Right atrium auricular region (tissue), 2 donors: Measurements from ENCODE around the gene ZNF212. TPM values are rescaled to one million over a fixed set of nuclear protein-coding genes. Genes with fewer than 3 reads are reported as not detected.
"Not testable (repeated sequence)": the region's sequence is repeated elsewhere in the genome, so short reads cannot be mapped to it uniquely, and the experiment has no call there.

ENCODE experiments used
- DNase-seq: peaks from one replicate; pipeline ENCODE4 v3.0.0-alpha.2; 2019; ENCODE audit warnings: low spot score
- H3K27ac ChIP-seq, 2 donors: fragments of 200-600 bp; sonication (generic); 1 replicate in 1 of 2; 2 replicates in 1 of 2; pipeline ENCODE4 v1.5.1; 2016 to 2019
- H3K27me3 ChIP-seq, 2 donors: fragments of 200-600 bp; sonication (generic); one replicate each; pipeline versions ENCODE4 v1.5.1 to v1.6.0; 2017 to 2019
- H3K36me3 ChIP-seq: fragments of 200-600 bp; sonication (generic); one replicate; pipeline ENCODE4 v1.5.1; 2016
- H3K4me1 ChIP-seq, 2 donors: fragments of 200-600 bp; sonication (generic); one replicate each; pipeline versions ENCODE4 v1.5.1 to v1.6.0; 2017 to 2019
- H3K4me3 ChIP-seq, 2 donors: fragments of 200-600 bp; sonication (generic); 1 replicate in 1 of 2; 2 replicates in 1 of 2; pipeline ENCODE4 v1.5.1; 2017 to 2019; ENCODE audit warnings: mild to moderate bottlenecking in 1 of 2, moderate library complexity in 1 of 2
- H3K9me3 ChIP-seq, 2 donors: fragments of 200-600 bp; sonication (generic); one replicate each; pipeline ENCODE4 v1.5.1; 2019
- CTCF ChIP-seq, 2 donors: fragments of 200-600 bp; sonication (generic); IDR thresholded peaks; one replicate each; pipeline ENCODE4 v1.5.1; 2019; ENCODE audit warnings: antibody characterized with exemption in 2 of 2
- total RNA-seq, 2 donors: library from RNA; depleted of rRNA; stranded (reverse); fragments of >200 nt; gene quantifications; one replicate each; pipeline ENCODE4 v1.1.0, GENCODE V29; 2016

Gene ZNF212
- total RNA-seq, 2 donors from 2014 or later, result 2.5 to 3.0 TPM

GRCh38 chr7:149261316-149261828 is 21.9 kb downstream of the ZNF212 start:
- Histone ChIP-seq H3K27ac (peak overlapping the region; percentile 85 to 89), H3K27me3 (no peaks in the 10 kb centered on the region), H3K9me3 (no peaks in the 10 kb centered on the region), H3K36me3 (peaks cover 2% of the 10 kb centered on the region), H3K4me1 (peaks cover 0 to 29% of the 10 kb centered on the region in 2 donors), H3K4me3 (peak overlapping the region; percentile 45 to 60)
- no peak for DNase-seq
- no peak for TF ChIP-seq CTCF (IDR thresholded peaks at IDR 0.05)

- peaks cover 0 to 29% of the 10 kb centered on the region in 2 donors for H3K4me1 ChIP-seq
- H3K9me3 ChIP-seq, result no peaks in the 10 kb centered on the region
- H3K4me3 ChIP-seq, result peak within 1 kb of the TSS; percentile 45 to 60
- peaks cover 9% of the 10 kb centered on the region for H3K36me3 ChIP-seq
- TF ChIP-seq CTCF (IDR thresholded peaks at IDR 0.05), result peak; percentile 85 to 93
- H3K27ac ChIP-seq, result peak within 1 kb of the TSS; percentile 85 to 89
- DNase-seq, result peak; percentile 83
- no peaks in the 10 kb centered on the region for H3K27me3 ChIP-seq
Observed at GRCh38 chr7:149261829-149262617, 22.6 kb downstream of the ZNF212 start, which contains the start of gene ZNF783. Gene ZNF783 (plus strand): TSS chr7:149262196. CDS start chr7:149262334, 138 bp downstream.

- no peak for DNase-seq
- TF ChIP-seq CTCF (IDR thresholded peaks at IDR 0.05), result no peak
- Histone ChIP-seq H3K36me3 (peaks cover 26% of the 10 kb centered on the region), H3K9me3 (no peaks in the 10 kb centered on the region), H3K4me3 (no peak overlapping the region), H3K27ac (no peak overlapping the region), H3K27me3 (no peaks in the 10 kb centered on the region), H3K4me1 (peaks cover 0 to 24% of the 10 kb centered on the region in 2 donors)
Observed at GRCh38 chr7:149266451-149266850, 27.0 kb downstream of the ZNF212 start.

- Histone ChIP-seq H3K4me1 (peaks cover 0 to 18% of the 10 kb centered on the region in 2 donors), H3K9me3 (no peaks in the 10 kb centered on the region), H3K27me3 (no peaks in the 10 kb centered on the region), H3K27ac (no peak overlapping the region), H3K36me3 (peaks cover 26% of the 10 kb centered on the region), H3K4me3 (no peak overlapping the region)
- DNase-seq, result no peak
- no peak for TF ChIP-seq CTCF (IDR thresholded peaks at IDR 0.05)
Observed at GRCh38 chr7:149267733-149268132, 28.3 kb downstream of the ZNF212 start.

GRCh38 chr7:149274424-149274823 is 35.0 kb downstream of the ZNF212 start:
- not testable (repeated sequence) for H3K9me3 ChIP-seq, DNase-seq
- peaks cover 44% of the 10 kb centered on the region for H3K36me3 ChIP-seq

GRCh38 chr7:149277871-149278270 is 38.4 kb downstream of the ZNF212 start:
- no peak for TF ChIP-seq CTCF (IDR thresholded peaks at IDR 0.05)
- no peak for DNase-seq
- Histone ChIP-seq H3K9me3 (no peaks in the 10 kb centered on the region), H3K27me3 (no peaks in the 10 kb centered on the region), H3K36me3 (peaks cover 55% of the 10 kb centered on the region), H3K27ac (no peak overlapping the region), H3K4me1 (no peaks in the 10 kb centered on the region), H3K4me3 (no peak overlapping the region)

More at GRCh38 chr7:149274424-149274823, 35.0 kb downstream of the ZNF212 start:
- H3K27ac ChIP-seq, H3K4me1 ChIP-seq, H3K4me3 ChIP-seq, H3K27me3 ChIP-seq: not testable (repeated sequence)
